ENCODE results near the gene COL4A2. TPM values are rescaled to one million over a fixed set of nuclear protein-coding genes. Genes with fewer than 3 reads are reported as not detected.
A peak's percentile ranks its signal among the peaks of the same experiment; 100 is the strongest.

COL4A2 gene
- total RNA-seq, 1 experiment from 2014 or later: 1.6 TPM

DNA sequence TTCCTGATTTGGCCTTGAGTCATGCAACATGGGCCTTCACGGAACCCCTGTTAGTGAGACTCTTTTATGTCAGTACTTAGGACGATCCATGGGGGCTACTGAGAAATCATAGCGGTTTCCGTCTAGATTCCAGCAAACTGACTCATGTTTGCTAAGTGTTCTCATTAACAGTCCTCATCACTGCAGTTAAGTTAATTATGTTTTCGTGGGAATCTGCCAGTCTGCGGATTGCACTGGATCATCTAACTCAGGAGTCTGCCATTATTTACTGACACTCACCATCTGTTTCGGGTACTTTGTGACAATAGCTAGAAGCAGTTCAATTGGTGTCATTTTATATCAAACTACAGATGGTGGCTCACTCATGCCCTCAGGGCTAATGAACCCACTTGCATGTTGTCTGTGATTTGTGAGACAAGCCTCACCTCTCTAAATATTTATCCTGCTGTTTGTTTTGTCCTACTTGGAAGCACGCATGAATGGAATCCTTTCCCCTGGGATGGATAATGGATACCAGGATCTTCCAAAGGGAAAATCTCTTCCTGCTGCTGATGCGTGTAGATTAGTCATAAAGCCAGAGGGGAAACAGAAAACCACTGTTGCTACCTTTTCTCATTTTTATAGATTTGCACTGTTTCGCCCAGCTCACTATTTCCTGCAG lies 192.7 kb downstream of the COL4A2 start:
- no TSS peak for BruUV-seq (replicated peaks)
- intact Hi-C loops (cut with micrococcal nuclease): no loop called here

DNA sequence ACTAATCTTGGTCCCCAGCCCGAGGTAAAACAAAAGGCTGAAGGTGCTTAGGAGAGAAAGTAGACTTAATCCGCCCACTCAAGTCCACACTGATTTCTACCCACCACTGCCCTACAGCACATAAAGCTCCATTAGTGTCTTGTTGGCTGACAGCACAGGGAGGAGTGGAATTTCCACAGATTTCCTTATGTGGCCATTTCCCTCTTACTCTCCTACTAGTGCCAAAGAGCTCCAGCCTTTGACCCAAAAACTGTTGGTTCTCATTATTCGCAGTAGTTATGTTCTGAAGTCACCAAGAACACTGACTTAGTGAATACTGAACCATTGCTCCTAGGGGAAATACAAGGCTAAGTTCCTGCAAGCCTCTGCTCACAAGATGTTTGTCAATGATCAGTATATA lies 193.3 kb downstream of the COL4A2 start:
- H3K27me3 ChIP-seq (ENCODE audit: insufficient read depth, low read length): no peaks in the 10 kb centered on the region
- ATAC-seq (no peak), DNase-seq (ENCODE audit: low read depth, low spot score) (no peak)
- H3K27ac ChIP-seq (ENCODE audit: low read depth, low read length): no peak overlapping the region
- no peaks in the 10 kb centered on the region for H4K20me1 ChIP-seq (ENCODE audit: insufficient read depth)
- intact Hi-C loops (cut with micrococcal nuclease): no loop called here
- ChIA-PET POLR2A (no interaction called here), CTCF (interaction anchor here (1.4 kb wide), 1 partner anchor 45 kb away, joined by 4 read pairs; no protein-coding TSS in a partner anchor), RAD21 (ENCODE audit: low non-redundant PET in 1 of 2, low total read pairs in 2 of 2, uncharacterized antibody in 2 of 2, unreplicated experiment in 2 of 2) (no interaction called here)
- BruUV-seq (replicated peaks): no TSS peak
- no peaks in the 10 kb centered on the region for H3K79me2 ChIP-seq (ENCODE audit: insufficient read depth, low read length)
- H3K4me2 ChIP-seq (ENCODE audit: low read length): no peak overlapping the region
- H3K9me2 ChIP-seq (ENCODE audit: insufficient read depth): no peaks in the 10 kb centered on the region
- H3K4me3 ChIP-seq (replicated peaks in 1 of 2; ENCODE audit: low read depth in 1 of 2, low read length in 2 of 2): no peak overlapping the region
- peaks cover 0 to 11% of the 10 kb centered on the region in 2 experiments; a peak in 2 of 4 replicates for H3K4me1 ChIP-seq (ENCODE audit: control insufficient read depth in 1 of 2, insufficient read depth in 2 of 2, low read length in 2 of 2)
- no peak overlapping the region for H3K9ac ChIP-seq (ENCODE audit: low read length)
- TF ChIP-seq POLR2A (IDR thresholded peaks at IDR 0.05; ENCODE audit: borderline replicate concordance, extremely low read depth, insufficient read depth, insufficient read length) (no peak), TCF7L2 (IDR thresholded peaks at IDR 0.05; ENCODE audit: borderline replicate concordance, extremely low read depth, insufficient read depth, insufficient read length) (no peak), RAD21 (IDR thresholded peaks at IDR 0.05; ENCODE audit: low read depth) (no peak), SRF (IDR thresholded peaks at IDR 0.05; ENCODE audit: low read depth) (no peak), POLR2AphosphoS5 (IDR thresholded peaks at IDR 0.05; ENCODE audit: low read depth, low read length) (no peak), ZFX (IDR thresholded peaks at IDR 0.05) (no peak), CEBPB (IDR thresholded peaks at IDR 0.05; ENCODE audit: low read depth) (no peak), SIN3A (IDR thresholded peaks at IDR 0.05; ENCODE audit: low read depth) (no peak), ELF1 (IDR thresholded peaks at IDR 0.05; ENCODE audit: borderline replicate concordance, low read depth) (no peak)
- no peaks in the 10 kb centered on the region for H3K9me3 ChIP-seq (ENCODE audit: control insufficient read depth in 1 of 2, insufficient read depth in 1 of 2, low read depth in 1 of 2, low read length in 2 of 2)
- H2AFZ ChIP-seq (ENCODE audit: low read depth, low read length, poor library complexity, severe bottlenecking): no peak overlapping the region
- no peaks in the 10 kb centered on the region for H3K36me3 ChIP-seq (ENCODE audit: control insufficient read depth in 1 of 2, insufficient read depth in 2 of 2, low read length in 2 of 2)

More for the DNA sequence above, 192.7 kb downstream of the COL4A2 start:
- Histone ChIP-seq H3K9ac (ENCODE audit: low read length) (no peak overlapping the region), H4K20me1 (ENCODE audit: insufficient read depth) (no peaks in the 10 kb centered on the region), H3K9me2 (ENCODE audit: insufficient read depth) (no peaks in the 10 kb centered on the region), H3K4me2 (ENCODE audit: low read length) (0 out of 2 replicates have a peak overlapping the region, but pooled peaks have one; percentile 23), H3K27ac (ENCODE audit: low read depth, low read length) (no peak overlapping the region), H2AFZ (ENCODE audit: low read depth, low read length, poor library complexity, severe bottlenecking) (no peak overlapping the region), H3K4me1 (ENCODE audit: control insufficient read depth in 1 of 2, insufficient read depth in 2 of 2, low read length in 2 of 2) (peaks cover 0 to 11% of the 10 kb centered on the region in 2 experiments; a peak in 2 of 4 replicates), H3K36me3 (ENCODE audit: control insufficient read depth in 1 of 2, insufficient read depth in 2 of 2, low read length in 2 of 2) (no peaks in the 10 kb centered on the region), H3K79me2 (ENCODE audit: insufficient read depth, low read length) (no peaks in the 10 kb centered on the region), H3K27me3 (ENCODE audit: insufficient read depth, low read length) (no peaks in the 10 kb centered on the region), H3K9me3 (ENCODE audit: control insufficient read depth in 1 of 2, insufficient read depth in 1 of 2, low read depth in 1 of 2, low read length in 2 of 2) (no peaks in the 10 kb centered on the region), H3K4me3 (replicated peaks in 1 of 2; ENCODE audit: low read depth in 1 of 2, low read length in 2 of 2) (no peak overlapping the region)
- ChIA-PET POLR2A (no interaction called here), RAD21 (ENCODE audit: low non-redundant PET in 1 of 2, low total read pairs in 2 of 2, uncharacterized antibody in 2 of 2, unreplicated experiment in 2 of 2) (no interaction called here), CTCF (interaction anchor here (1.4 kb wide), 1 partner anchor 44 kb away, joined by 4 read pairs; no protein-coding TSS in a partner anchor)
- DNase-seq (ENCODE audit: low read depth, low spot score) (no peak), ATAC-seq (no peak)
- TF ChIP-seq POLR2AphosphoS5 (IDR thresholded peaks at IDR 0.05; ENCODE audit: low read depth, low read length): no peak
- no peak for TF ChIP-seq CBX3 (IDR thresholded peaks at IDR 0.05; ENCODE audit: low read depth)
- no peak for TF ChIP-seq ELF1 (IDR thresholded peaks at IDR 0.05; ENCODE audit: borderline replicate concordance, low read depth)
- TF ChIP-seq FOSL1 (IDR thresholded peaks at IDR 0.05; ENCODE audit: low read depth): no peak
- TF ChIP-seq RAD21 (IDR thresholded peaks at IDR 0.05; ENCODE audit: low read depth): no peak
- TF ChIP-seq SIN3A (IDR thresholded peaks at IDR 0.05; ENCODE audit: low read depth): no peak
- TF ChIP-seq POLR2A (IDR thresholded peaks at IDR 0.05; ENCODE audit: borderline replicate concordance, extremely low read depth, insufficient read depth, insufficient read length): no peak
- TF ChIP-seq SP1 (IDR thresholded peaks at IDR 0.05; ENCODE audit: low read depth): no peak
- no peak for TF ChIP-seq ZNF274 (IDR thresholded peaks at IDR 0.05; ENCODE audit: low read depth, low read length)
- TF ChIP-seq JUND (IDR thresholded peaks at IDR 0.05): no peak
